NB4 (cell line): ENCODE data around the gene CHPF.

Experiments used
- DNase-seq: peaks from one replicate; pipeline ENCODE4 v3.0.0; 2010; ENCODE audit warnings: low read depth
- H3K4me3 ChIP-seq: one replicate; pipeline ENCODE4 v1.5.1; 2011; ENCODE audit warnings: mild to moderate bottlenecking, low read depth, low read length, moderate library complexity
- MYC ChIP-seq: IDR thresholded peaks from 2 replicates; pipeline ENCODE4 v1.6.1; 2011; ENCODE audit warnings: low read depth, low read length
- POLR2A ChIP-seq: IDR thresholded peaks from 2 replicates; pipeline ENCODE4 v1.6.1; 2011; ENCODE audit warnings: mild to moderate bottlenecking; ENCODE audit not compliant: insufficient read length; ENCODE audit errors: extremely low read depth
- TF ChIP-seq, protein P1 (sequence below): IDR thresholded peaks from 2 replicates; pipeline ENCODE4 v1.6.1; 2011; ENCODE audit warnings: low read depth, low read length
- TF ChIP-seq, protein P2 (sequence below): IDR thresholded peaks from one replicate; pipeline ENCODE4 v1.5.1; 2012; ENCODE audit warnings: low read depth, low read length

Gene CHPF

DNA sequence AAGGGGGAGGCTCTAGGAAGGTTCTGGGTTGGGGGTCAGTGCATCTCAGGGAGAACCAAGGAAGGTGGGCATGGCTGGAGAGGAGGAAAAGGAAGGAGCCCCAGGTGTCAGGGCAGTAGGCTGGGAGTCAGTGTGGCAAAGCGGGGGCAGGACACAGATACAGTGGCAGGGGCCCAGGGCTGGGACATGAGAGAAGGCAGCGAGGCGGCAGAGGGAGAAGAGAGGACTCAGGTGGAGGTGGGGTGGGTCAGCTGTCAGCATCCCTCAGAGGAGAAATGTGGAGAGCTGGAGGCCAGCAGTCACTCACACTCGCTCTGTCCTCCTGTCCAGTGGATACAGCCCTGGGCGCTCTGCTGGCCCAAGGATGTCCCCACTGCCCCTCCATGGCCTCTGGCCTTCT lies 50.5 kb downstream of the CHPF start:
- no peak for DNase-seq
- TF ChIP-seq MYC: no peak
- TF ChIP-seq, protein P1, sequence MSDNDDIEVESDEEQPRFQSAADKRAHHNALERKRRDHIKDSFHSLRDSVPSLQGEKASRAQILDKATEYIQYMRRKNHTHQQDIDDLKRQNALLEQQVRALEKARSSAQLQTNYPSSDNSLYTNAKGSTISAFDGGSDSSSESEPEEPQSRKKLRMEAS: no peak
- TF ChIP-seq, protein P2, sequence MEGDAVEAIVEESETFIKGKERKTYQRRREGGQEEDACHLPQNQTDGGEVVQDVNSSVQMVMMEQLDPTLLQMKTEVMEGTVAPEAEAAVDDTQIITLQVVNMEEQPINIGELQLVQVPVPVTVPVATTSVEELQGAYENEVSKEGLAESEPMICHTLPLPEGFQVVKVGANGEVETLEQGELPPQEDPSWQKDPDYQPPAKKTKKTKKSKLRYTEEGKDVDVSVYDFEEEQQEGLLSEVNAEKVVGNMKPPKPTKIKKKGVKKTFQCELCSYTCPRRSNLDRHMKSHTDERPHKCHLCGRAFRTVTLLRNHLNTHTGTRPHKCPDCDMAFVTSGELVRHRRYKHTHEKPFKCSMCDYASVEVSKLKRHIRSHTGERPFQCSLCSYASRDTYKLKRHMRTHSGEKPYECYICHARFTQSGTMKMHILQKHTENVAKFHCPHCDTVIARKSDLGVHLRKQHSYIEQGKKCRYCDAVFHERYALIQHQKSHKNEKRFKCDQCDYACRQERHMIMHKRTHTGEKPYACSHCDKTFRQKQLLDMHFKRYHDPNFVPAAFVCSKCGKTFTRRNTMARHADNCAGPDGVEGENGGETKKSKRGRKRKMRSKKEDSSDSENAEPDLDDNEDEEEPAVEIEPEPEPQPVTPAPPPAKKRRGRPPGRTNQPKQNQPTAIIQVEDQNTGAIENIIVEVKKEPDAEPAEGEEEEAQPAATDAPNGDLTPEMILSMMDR: no peak
- no peak overlapping the region for H3K4me3 ChIP-seq

DNA sequence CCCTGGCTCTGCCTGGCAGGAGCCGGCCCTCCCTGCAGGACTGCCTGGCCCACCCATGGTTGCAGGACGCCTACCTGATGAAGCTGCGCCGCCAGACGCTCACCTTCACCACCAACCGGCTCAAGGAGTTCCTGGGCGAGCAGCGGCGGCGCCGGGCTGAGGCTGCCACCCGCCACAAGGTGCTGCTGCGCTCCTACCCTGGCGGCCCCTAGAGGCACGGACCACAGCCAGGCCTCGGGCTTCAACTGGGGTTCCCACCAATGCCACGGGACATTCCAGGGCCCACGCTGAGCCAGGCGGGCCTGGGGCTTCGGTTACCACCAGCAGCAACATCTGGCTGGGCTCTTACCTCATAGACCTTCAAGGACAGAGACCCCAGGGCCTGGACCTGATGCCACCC lies 51.0 kb downstream of the CHPF start:
- H3K4me3 ChIP-seq: no peak overlapping the region
- no peak for DNase-seq
- TF ChIP-seq MYC (no peak), POLR2A (no peak)
- TF ChIP-seq, protein P1: no peak
- TF ChIP-seq, protein P2: no peak

DNA sequence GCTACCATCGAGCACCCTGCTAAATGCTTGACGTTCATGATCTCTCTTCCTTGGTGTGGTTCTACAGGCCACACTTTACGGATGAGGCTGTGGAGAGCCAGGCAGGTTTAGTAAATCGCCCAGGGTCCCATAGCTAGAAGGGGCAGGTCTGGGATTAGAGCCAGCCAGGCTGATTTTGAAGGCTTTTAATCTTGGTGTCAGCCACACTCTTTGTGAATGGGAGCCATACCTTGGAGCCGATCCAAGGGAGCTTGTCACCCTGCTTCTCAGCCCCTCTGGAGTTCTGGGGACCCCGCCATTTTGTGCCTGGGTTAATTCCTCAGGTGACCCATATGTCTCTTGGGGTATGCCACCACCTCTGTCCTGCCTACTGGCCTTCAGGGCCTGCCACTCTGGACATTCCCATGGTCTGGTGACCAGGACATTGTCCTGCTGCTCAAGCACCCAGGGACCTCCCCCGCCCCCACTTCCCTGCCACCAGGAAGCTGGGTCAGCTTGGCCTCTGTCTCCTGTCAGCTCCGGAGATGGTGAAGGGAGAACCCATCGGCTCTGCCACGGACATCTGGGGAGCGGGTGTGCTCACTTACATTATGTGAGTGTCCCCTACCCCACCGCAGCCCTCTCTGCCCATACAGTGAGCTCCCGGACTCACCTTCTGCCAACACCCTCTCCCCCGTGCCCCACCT lies 52.2 kb downstream of the CHPF start:
- no peak for DNase-seq
- TF ChIP-seq, protein P2: no peak
- no peak for TF ChIP-seq MYC
- TF ChIP-seq, protein P1: no peak
- no peak for TF ChIP-seq POLR2A
- H3K4me3 ChIP-seq: no peak overlapping the region

DNA sequence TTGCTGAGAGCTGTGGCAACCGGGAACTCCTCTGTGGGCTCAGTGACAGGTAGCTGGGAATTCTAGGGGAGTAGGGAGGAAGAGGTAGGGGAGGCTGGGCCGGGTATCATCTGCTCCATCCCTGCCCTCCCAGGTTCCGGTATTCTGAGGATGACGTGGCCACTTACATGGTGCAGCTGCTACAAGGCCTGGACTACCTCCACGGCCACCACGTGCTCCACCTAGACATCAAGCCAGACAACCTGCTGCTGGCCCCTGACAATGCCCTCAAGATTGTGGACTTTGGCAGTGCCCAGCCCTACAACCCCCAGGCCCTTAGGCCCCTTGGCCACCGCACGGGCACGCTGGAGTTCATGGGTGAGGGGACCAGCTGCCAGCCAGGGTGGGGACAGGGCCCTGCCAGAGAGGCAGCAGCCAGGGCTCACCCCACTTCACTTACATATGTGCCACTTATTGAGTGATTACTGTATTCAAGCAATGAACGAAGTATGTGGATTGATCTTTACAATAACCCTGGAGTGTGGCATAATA lies 52.9 kb downstream of the CHPF start:
- no peak overlapping the region for H3K4me3 ChIP-seq
- TF ChIP-seq, protein P2: no peak
- no peak for TF ChIP-seq MYC
- TF ChIP-seq, protein P1: no peak
- TF ChIP-seq POLR2A: no peak
- DNase-seq: no peak

DNA sequence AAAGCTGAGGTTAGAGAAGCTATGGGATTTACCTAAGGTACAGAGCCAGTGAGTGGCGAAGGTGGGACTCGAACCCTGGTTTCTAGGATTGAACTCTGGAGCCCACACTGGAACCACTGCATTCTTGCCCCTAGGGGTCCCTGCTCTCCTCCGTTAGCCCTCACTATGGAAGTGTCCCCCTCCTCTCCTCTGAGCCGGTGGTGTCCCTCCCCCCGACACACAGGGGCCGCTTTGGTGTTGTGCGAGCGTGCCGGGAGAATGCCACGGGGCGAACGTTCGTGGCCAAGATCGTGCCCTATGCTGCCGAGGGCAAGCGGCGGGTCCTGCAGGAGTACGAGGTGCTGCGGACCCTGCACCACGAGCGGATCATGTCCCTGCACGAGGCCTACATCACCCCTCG lies 53.4 kb downstream of the CHPF start:
- no peak for DNase-seq
- TF ChIP-seq MYC (no peak), POLR2A (no peak)
- TF ChIP-seq, protein P1: no peak
- TF ChIP-seq, protein P2: no peak
- H3K4me3 ChIP-seq: no peak overlapping the region

DNA sequence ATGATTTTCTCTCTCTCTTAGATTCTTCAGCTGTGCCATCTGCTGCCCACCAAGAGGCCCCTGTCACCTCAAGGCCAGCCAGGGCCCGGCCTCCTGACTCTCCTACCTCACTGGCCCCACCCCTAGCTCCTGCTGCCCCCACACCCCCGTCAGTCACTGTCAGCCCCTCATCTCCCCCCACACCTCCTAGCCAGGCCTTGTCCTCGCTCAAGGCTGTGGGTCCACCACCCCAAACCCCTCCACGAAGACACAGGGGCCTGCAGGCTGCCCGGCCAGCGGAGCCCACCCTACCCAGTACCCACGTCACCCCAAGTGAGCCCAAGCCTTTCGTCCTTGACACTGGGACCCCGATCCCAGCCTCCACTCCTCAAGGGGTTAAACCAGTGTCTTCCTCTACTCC lies 54.3 kb downstream of the CHPF start:
- DNase-seq: no peak
- no peak overlapping the region for H3K4me3 ChIP-seq
- no peak for TF ChIP-seq MYC
- TF ChIP-seq, protein P1: no peak
- no peak for TF ChIP-seq POLR2A
- TF ChIP-seq, protein P2: no peak
